Choroid plexus epithelial cell (primary cell): Measurements from ENCODE around the gene GPRIN2.
"Not testable (repeated sequence)": the region's sequence is repeated elsewhere in the genome, so short reads cannot be mapped to it uniquely, and the experiment has no call there.

ENCODE experiments used
- DNase-seq: peaks from one replicate; pipeline ENCODE4 v3.0.0-alpha.2; 2010; ENCODE audit warnings: low read depth
- H3K4me3 ChIP-seq: 2 replicates; pipeline ENCODE4 v1.5.1; 2011; ENCODE audit warnings: low read depth, mild to moderate bottlenecking, control low read depth, low read length, moderate library complexity
- TF ChIP-seq, protein P1 (sequence below): conservative IDR thresholded peaks from 2 replicates; pipeline ENCODE4 v1.5.1; 2011; ENCODE audit warnings: low read depth, mild to moderate bottlenecking, control low read depth, inconsistent platforms, low read length, moderate library complexity

Gene GPRIN2

DNA sequence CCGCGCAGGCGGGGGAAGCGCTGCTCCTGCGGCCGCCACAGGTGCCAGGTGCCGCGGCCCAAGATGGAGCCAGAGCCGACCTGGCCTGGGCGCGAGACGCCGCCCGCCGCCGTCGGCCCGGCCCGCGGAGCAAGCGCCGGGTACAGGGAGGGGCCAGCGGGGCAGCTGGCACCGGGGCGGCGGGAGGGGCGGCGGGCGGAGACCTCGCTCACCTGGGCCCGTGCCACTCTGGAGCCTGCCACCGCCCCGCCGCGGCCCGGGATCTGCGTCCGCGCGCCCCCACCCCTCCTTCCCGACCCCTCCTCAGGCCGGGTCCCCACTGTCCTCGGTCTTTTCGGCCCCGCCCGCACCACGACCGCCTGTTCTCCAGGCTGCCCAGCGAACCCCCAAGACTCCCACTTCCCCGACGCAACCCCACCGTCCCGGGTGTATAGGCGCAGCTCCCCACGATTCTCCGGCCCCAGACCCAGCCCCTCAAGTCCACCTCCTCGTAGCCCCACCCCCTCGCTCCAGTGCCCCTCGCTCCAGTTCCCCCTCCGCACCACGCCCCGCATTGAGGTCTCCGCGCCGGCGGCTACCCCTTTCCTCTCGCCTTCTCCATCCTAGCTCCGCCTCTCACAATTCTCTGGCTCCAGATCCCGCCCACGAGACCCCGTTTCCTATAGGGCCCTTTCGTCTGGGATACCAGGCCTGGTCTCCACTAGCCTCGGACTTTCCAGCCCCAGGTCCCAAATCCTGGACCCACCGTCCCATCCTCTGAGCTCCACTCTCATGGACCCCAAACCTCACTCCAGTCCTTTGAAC, at the start of gene GPRIN2:
GPRIN2 (minus strand) TSS at position 144 of the 804 bp plus-strand sequence. CDS start 5,922 bp downstream, outside the sequence.
- peak within 1 kb of the TSS; percentile 53 for H3K4me3 ChIP-seq
- DNase-seq: no peak
- TF ChIP-seq, protein P1, sequence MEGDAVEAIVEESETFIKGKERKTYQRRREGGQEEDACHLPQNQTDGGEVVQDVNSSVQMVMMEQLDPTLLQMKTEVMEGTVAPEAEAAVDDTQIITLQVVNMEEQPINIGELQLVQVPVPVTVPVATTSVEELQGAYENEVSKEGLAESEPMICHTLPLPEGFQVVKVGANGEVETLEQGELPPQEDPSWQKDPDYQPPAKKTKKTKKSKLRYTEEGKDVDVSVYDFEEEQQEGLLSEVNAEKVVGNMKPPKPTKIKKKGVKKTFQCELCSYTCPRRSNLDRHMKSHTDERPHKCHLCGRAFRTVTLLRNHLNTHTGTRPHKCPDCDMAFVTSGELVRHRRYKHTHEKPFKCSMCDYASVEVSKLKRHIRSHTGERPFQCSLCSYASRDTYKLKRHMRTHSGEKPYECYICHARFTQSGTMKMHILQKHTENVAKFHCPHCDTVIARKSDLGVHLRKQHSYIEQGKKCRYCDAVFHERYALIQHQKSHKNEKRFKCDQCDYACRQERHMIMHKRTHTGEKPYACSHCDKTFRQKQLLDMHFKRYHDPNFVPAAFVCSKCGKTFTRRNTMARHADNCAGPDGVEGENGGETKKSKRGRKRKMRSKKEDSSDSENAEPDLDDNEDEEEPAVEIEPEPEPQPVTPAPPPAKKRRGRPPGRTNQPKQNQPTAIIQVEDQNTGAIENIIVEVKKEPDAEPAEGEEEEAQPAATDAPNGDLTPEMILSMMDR: no peak

DNA sequence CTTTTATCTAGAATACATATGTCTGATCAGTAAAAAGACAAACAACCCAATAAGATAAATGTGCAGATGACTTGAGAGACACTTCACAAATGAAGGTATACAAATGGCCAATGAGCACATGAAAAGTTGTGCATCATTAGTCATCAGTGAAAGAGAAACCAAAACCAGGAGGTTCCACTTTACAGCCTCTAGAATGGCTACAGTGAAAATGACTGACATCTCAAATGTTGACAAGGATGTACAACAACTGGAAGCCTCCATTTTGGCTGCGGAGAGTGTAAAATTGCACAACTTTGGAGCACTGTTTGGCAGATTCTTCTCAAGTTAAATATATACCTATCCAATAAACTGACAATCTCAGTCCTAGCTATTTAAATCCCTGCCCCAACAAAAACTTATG, 44.1 kb upstream of the GPRIN2 start:
- not testable (repeated sequence) for H3K4me3 ChIP-seq, DNase-seq

DNA sequence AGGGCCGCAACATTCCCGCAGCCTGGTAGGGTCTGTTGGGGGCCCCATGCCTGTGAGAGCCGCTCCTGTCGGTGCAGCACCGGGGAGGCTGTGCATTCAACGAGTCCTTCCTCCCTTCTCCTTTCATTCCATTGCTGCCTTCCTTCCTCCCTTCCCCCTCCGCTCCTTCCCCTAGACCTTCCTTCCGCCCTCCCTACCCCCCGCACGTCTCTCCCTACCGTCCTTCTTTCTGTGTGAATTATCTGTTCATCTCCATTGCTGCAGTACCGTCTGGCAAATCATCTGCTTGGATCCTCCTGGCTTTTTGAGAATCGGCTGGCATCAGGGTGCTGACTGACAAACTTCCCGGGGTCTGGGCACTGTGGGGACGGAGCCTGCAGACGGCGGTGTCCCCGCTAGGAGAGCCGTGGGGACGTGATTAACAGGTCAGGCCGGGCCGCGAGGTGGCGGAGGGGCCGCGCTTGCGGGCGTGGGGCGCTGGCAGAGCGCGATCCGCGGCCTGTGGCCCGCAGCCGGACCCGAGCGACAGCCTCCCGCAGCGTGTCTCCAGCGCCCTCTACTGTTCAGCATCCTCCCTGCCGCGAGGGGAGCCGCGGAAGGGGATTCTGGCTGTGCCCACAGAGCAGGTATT, 41.3 kb upstream of the GPRIN2 start:
- DNase-seq: not testable (repeated sequence)
- peak overlapping the region; percentile 49 for H3K4me3 ChIP-seq

DNA sequence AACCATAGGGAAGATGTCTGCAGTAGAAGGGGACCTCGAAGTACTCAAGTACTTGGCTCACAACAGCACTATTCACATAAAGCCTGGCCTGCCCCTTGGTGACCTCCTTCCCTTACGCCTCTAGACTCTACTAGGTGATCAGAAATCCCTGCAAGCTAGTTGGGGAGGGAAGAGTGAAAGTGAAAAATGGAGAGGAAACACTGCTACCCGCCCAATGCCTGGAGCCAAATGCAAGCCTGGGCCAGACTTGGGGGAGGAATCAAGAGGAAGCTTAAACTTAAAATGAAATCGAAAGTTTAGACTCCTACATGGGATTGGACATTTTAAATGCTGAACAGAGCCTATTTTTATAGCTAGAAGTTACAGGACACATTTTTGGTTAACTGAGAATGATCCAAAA, 40.1 kb upstream of the GPRIN2 start:
- H3K4me3 ChIP-seq, DNase-seq: not testable (repeated sequence)

DNA sequence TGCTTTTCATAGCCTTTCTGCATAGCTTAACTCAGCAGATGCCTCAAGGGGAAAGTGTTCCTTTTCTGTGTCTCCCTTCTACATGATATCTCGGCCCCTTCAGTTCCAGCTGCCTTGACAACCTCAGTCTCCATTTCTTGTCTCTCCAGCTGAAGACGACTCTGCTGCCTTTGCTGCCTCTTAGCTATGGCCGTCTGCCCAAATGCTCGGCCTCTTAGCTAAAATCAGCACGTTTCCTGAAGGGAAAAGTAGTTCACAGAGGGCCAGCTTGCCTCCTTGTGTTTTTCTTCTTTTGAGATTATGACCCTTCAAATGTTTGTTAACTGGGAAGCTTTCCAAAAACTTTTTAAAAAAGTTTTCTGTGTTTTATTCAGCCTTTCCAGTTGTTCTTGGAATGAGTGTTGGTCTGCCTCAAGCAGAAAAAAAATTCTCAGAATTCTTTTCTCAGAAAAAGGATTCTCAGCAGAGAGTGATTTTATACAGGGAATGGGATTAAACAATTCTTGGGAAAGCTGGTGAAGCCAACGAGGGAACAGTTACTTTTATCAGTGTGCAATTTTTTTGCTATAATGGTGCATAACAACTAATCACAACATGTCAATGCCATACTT, 38.1 kb upstream of the GPRIN2 start:
- not testable (repeated sequence) for H3K4me3 ChIP-seq, DNase-seq

DNA sequence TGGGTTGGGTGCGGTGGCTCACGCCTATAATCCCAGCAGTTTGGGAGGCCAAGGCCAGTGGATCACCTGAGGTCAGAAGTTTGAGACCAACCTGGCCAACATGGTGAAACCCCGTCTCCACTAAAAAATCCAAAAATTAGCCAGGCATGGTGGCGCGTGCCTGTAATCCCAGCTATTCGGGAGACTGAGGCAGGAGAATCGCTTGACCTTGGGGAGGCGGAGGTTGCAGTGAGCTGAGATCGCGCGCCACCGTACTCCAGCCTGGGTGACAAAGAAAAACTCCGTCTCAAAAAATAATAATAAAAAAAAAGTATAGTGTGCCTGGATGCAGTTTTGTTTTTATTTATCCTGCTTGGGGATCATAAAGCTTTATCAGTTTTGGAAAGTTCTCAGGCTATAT, 36.8 kb upstream of the GPRIN2 start:
- not testable (repeated sequence) for DNase-seq, H3K4me3 ChIP-seq

DNA sequence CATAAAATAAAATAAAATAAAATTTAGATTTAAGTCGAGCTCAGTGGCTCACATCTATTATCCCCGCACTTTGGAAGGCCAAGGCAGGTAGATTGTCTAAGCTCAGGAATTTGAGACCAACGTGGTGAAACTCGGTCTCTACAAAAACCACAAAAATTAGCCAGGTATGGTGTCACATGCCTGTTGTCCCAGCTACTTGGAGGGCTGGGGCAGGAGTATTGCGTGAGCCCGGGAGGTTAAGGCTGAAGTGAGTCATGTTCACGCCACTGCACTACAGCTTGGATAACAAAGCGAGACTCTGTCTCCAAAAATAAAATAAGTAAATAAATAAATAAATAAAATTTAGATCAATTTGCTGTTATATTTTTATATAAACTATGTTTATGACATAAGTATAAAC, 34.6 kb upstream of the GPRIN2 start:
- H3K4me3 ChIP-seq, DNase-seq: not testable (repeated sequence)

DNA sequence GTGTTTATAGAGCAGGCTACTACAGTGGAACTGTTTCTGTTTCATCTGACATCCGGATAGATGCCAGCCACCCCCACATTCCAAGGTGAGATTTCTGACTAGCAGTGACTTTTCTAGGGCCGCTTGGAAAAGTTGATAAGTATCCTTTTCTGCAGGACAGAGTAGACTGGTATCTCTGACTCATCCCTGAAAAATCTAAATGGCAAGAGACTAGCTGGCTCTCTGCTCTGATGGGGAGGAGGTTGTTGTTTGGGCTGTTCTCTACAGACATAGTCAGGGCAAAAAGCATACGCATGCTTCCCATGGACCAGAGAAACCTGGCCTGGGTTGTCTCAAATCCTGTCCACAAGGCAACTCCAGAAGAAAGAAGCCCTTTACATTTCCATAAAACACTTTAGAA, 33.1 kb upstream of the GPRIN2 start:
- not testable (repeated sequence) for DNase-seq, H3K4me3 ChIP-seq

DNA sequence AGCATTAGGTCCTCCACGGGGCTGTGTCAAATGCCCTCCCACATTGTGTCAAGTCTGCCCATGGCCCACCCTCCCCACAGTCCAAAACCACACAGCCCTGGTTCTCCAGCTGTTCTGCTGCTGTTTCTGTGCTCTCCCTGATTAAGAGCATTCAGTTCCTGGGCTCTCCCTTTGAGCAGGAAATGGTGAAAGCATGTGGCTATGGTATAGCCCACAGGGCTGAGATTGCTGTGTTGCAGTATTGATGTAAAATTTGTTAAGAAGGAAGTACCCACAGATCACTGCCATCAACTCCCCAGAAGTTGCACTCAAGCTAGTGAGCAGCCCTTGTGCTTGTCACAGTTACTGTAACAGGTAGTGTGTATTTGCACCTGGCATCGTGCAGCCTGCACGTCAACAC, 31.8 kb upstream of the GPRIN2 start:
- not testable (repeated sequence) for H3K4me3 ChIP-seq, DNase-seq

DNA sequence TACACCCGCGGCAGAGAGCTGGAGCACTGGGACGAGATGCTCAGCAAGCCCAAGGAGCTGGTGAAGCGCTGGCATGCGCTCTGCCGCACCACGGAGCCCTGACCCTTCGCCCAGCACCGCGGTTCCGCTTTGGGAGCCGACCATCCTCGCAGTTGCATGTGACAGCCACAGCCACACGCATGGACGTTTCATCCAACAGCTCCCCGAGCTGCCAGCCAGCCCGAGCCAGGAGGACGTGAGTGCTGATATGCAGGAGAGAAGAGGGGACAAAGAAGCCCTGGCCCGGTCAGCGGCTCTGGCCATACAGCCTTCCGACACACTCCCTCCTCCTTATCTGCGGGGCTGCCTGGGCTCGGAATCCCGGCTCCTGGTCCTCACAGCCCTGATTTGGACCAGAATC, 31.1 kb upstream of the GPRIN2 start:
- DNase-seq, H3K4me3 ChIP-seq: not testable (repeated sequence)

DNA sequence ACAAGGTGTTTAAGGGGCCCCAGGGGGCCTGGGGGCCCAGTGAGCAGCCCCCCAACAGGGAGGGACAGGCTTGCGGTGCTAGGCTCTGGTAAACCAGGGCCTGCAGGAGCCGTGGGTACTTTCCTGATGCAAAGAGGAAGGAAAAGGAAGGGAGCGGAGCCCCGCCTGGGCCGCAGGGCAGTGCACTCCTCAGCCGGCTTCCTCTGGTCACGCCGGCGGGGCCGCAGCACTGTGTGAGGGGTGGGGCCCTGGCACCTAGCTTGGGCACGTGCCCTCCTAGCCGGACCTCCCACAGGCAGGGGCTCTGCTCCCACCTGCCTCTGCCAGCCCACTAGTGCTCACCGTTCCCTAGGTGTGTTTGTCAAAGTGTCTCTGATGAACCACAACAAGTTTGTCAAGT, 28.8 kb upstream of the GPRIN2 start:
- not testable (repeated sequence) for DNase-seq, H3K4me3 ChIP-seq

DNA sequence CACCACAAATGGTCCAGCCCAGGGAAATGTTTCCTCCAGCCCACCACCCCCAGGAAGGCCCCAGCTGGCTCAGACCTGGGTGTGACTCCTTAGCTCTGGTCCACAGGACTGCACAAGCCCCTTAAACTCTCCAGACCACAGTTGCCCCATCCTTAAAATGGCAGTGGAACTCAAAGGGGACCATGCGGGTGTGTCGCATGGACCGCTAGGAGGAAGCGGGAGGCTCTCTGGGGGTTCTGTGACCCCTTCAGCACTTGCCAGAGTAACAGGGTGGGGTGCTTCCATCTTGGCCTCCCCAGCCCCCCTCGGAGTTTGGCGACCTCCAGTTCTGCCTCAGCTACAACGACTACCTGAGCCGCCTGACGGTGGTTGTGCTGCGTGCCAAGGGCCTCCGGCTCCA, 27.7 kb upstream of the GPRIN2 start:
- H3K4me3 ChIP-seq, DNase-seq: not testable (repeated sequence)

DNA sequence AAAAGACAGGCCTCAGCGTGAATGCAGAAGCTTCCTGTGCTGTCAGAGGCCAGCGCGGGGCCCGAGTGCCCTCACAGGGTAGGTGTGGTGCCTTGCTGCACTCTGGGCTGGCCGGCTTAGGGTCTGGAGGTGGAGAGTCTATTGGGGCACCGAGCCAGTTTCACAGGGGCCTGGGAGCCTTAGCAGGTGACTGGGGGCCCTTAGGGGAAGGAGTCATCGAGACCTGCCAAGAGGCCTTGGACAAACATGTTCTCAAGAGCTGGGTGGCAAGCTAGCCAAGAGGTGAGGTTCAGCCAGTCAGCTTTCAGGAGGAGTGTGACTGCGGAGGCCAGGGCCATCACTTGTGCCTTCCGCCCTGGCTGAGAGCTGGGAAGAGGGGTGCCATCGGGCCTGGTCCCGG, 26.1 kb upstream of the GPRIN2 start:
- DNase-seq, H3K4me3 ChIP-seq: not testable (repeated sequence)

DNA sequence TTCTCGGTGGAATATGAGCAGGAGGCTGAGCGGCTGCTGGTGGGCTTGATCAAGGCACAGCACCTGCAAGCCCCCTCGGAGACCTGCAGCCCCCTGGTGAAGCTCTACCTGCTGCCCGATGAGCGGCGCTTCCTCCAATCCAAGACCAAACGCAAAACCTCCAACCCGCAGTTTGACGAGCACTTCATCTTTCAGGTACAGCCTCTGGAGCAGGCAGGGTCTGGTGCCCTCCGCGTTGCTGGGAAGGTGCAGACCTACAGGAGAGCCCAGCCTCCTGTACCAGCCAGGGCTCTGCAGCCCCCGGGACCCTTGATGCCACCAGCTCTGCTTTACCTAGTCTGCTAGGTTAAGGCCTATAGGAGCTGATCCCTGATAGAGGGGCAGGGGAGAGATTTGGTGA, 25.5 kb upstream of the GPRIN2 start:
- DNase-seq, H3K4me3 ChIP-seq: not testable (repeated sequence)

DNA sequence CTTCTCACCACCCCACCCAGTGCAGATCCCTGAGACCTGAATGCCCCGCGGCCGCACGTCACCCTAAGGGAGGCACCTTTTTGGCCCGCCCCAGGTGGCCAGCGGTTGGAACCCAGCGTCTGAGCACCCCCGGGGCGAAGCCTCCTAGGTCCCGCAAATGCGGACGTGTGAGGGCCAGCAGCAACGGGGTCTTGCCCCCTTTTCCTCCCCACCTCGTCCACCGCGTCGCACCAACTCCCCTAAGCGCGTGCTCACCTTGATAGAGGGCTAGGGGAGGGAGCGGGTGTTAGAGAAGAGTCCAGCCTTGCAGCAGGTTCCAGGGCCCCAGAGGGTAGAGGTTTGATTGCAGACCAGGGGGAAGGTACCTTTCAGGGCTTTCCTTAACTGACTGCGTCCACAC, 22.9 kb upstream of the GPRIN2 start:
- not testable (repeated sequence) for DNase-seq, H3K4me3 ChIP-seq

DNA sequence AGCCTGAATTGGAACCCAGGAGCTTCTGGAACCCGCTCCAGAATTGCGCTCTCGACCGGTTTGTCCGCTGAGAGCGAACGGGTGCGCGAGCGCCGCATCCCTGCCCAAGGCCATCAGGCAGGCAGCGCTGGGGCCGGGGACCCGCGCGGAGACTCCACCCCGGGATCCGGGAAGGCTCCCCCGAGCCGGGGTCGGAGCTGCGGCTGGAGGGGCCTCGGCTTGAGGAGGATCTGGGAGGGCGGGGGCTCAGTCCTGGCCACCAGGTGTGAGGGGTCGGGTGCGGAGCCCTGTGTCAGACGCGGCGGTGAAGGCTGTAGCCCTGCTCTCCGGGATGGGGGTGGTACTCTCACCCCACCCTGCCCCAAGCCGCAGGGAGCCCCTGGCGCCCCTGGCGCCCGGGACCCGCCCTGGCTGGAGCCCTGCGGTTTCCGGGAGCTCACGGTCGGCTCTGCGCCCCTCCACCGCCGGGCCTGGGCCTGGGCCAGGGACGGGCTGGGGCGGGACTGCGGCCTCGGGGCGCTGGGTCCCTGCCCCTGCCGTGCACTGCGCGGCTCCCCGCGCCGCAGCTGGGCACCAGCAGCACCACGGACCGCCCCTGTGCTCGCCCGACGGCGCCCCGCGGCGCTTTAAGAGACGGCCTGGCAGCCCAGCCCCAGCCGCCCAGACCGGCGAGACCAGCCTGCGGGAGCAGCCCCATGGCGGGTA, 22.2 kb upstream of the GPRIN2 start, which contains the start of gene SYT15:
SYT15 (plus strand) TSS at position 655 of the 705 bp plus-strand sequence; CDS start at position 696, 41 bp downstream.
- H3K4me3 ChIP-seq, DNase-seq: not testable (repeated sequence)

DNA sequence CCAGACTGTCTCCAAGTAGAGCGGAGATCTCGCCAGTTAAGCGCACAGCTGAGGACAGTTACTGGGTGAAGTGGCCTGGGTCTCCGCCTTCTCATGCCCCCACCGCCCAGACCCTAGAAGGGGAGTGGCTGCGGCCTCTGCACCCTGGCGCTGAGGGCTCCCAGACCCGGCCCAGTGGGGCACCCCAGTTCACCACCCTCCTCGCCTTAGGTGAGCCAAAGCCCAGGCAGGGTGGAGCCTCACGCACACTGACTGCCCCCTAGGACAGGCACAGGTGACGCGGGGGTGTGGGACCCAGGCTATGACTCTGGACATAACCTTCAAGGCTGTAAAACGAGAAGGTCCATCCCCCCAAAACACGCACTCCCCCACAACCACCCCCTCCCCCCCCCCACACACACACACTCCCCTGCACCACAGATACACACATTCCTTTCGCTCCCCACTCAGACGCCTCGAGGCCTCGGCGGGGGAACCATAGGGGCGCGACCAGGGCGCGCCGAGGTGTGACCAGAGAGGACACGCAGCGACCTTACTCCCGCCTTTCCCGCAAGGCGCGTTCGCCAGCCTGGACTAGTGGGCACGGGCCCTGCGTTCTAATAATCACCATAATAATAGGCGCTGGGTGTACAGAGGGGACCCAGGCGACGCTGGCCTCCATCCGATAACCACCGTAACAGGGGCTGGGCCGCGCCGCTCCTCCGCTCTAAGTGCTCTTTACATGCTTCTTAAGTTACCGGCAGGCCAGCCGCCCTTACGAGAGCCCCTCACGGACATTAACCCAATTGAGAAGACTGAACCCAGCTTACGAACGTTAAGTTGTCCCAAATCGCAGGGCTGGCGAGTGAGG, 21.4 kb upstream of the GPRIN2 start:
- H3K4me3 ChIP-seq, DNase-seq: not testable (repeated sequence)
